C4-2B (cell line): ENCODE results near the gene ACBD6.

Experiments used
- H3K27ac ChIP-seq: fragments of 450-650 bp; 2 replicates; pipeline ENCODE4 v1.5.1; 2017
- CTCF ChIP-seq: fragments of 450-650 bp; conservative IDR thresholded peaks from 2 replicates; pipeline ENCODE4 v1.5.1; 2017; ENCODE audit warnings: mild to moderate bottlenecking
- ZFX ChIP-seq: fragments of 450-650 bp; IDR thresholded peaks from 2 replicates; pipeline ENCODE4 v1.6.1; 2017

The ACBD6 gene

DNA sequence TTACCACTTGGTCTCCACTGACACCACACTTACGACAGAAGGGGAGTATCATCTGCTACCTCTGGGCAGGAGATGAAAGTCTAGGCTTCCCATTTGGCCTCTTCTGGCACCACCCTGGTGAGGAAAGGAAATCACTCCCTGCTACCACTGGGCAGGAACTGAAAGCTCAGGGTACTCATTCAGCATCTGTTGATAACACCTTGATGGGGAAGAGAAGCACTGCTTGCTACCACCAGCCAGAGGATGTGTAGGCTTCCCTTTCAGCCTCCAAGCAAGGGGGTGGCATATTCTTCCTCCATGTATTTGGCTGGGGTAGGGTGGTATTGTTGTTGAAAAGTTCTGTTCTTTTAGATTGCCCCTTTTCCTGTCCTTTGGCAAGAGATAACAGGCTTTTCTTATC, 115.0 kb downstream of the ACBD6 start:
- H3K27ac ChIP-seq: no peak overlapping the region
- no peak for TF ChIP-seq CTCF
- no peak for TF ChIP-seq ZFX

GRCh38 chr1:180386745-180387367, 115.5 kb downstream of the ACBD6 start:
- no peak overlapping the region for H3K27ac ChIP-seq

DNA sequence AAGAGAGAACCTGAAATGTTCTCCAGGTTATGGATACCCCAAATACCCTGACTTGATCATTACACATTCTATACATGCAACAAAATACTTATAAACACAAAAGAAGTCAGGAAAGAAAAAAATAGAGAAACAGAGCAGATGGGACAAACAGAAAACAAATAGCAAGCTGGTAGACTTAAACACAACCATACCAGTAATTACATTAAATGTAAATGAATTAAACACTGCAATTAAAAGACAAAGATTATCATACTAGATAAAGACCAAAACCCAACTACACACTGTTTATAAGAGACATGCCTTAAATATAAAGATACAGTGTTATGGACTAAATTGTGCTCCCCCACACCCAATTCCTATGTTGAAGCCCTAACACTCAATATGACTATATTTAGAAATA, 117.2 kb downstream of the ACBD6 start:
- no peak overlapping the region for H3K27ac ChIP-seq
- TF ChIP-seq ZFX (no peak), CTCF (no peak)

More at GRCh38 chr1:180386745-180387367, 115.5 kb downstream of the ACBD6 start:
- TF ChIP-seq CTCF (no peak), ZFX (no peak)

- no peak overlapping the region for H3K27ac ChIP-seq
- TF ChIP-seq ZFX (no peak), CTCF (no peak)
Measured at GRCh38 chr1:180384286-180385005, 117.9 kb downstream of the ACBD6 start.

DNA sequence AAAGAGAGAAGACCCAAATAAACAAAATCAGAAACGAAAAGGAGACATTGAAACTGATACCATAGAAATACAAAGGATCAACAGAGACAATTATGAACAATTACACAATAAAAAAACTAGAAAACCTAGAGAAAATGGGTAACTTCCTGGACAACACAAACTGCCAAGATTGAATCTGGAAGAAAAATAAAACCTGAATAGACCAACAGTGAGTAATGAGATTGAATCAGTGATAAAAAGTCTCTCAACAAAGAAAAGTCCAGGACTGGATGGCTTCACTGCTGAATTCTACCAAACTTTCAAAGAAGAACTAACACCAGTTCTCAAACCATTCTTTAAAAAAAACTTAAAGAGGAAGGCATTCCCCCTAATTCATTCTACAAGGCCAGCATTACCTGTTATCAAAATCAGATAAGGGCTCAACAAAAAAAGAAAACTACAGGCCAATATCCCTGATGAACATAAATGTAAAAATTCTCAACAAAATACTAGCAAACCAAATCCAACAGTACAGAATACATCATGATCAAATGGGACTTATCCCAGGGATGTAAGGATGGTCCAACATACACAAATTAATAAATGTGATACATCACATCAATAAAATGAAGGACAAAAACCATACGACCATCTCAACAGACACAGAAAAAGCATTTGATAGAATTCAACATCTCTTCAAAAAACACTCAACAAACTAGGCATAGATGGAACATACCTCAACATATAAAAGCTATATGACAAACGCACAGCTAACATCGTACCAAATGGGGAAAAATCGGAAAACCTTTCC, 119.9 kb downstream of the ACBD6 start:
- no peak overlapping the region for H3K27ac ChIP-seq
- TF ChIP-seq ZFX (no peak), CTCF (no peak)

GRCh38 chr1:180381184-180381580, 121.2 kb downstream of the ACBD6 start:
- no peak for TF ChIP-seq ZFX
- no peak for TF ChIP-seq CTCF
- H3K27ac ChIP-seq: no peak overlapping the region
